Neuron (in vitro differentiated cells): Measurements from ENCODE around the gene BZW2.

Source experiments
- H2AFZ ChIP-seq: one replicate; pipeline ENCODE4 v1.6.1; 2013; ENCODE audit warnings: low read depth, mild to moderate bottlenecking, inconsistent platforms, low read length, moderate library complexity
- H3K27me3 ChIP-seq: one replicate; pipeline ENCODE4 v1.6.1; 2013; ENCODE audit warnings: low read length; ENCODE audit not compliant: insufficient read depth
- H3K36me3 ChIP-seq: one replicate; pipeline ENCODE4 v1.6.1; 2013; ENCODE audit warnings: low read length; ENCODE audit not compliant: insufficient read depth
- H3K4me1 ChIP-seq: one replicate; pipeline ENCODE4 v1.6.1; 2013; ENCODE audit warnings: low read length; ENCODE audit not compliant: insufficient read depth
- H3K4me3 ChIP-seq: 2 replicates; pipeline ENCODE4 v1.5.1; 2013; ENCODE audit warnings: mild to moderate bottlenecking, low read length, moderate library complexity
- H3K9me3 ChIP-seq: one replicate; pipeline ENCODE4 v1.6.1; 2013; ENCODE audit warnings: low read length

BZW2 gene

GRCh38 chr7:16740996-16741395, 95.0 kb downstream of the BZW2 start:
- Histone ChIP-seq H3K4me1 (peaks cover 15% of the 10 kb centered on the region), H3K27me3 (no peaks in the 10 kb centered on the region), H2AFZ (no peak overlapping the region), H3K4me3 (no peak overlapping the region), H3K9me3 (no peaks in the 10 kb centered on the region), H3K36me3 (no peaks in the 10 kb centered on the region)

DNA sequence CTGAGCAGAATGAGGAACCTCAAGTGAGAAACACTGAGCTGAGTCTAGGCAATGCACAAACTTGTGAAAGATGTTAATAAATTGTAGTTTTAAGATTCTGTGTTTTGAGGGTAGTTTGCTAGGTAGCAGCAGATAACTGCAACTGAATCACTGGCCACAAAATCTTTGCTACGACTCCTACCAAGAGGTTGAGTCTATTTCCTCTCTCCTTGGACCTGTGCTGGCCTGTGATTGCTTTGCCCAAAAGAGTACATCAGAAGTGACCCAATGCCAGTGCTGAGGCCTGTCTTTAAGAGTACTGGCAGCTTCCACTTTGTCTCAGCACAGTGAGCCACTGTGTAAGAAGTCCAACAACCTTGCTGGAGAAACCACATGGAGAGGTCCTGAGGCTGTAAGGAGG, 95.7 kb downstream of the BZW2 start:
- Histone ChIP-seq H3K27me3 (no peaks in the 10 kb centered on the region), H3K4me3 (no peak overlapping the region), H3K36me3 (no peaks in the 10 kb centered on the region), H3K4me1 (peaks cover 15% of the 10 kb centered on the region), H2AFZ (no peak overlapping the region), H3K9me3 (no peaks in the 10 kb centered on the region)

DNA sequence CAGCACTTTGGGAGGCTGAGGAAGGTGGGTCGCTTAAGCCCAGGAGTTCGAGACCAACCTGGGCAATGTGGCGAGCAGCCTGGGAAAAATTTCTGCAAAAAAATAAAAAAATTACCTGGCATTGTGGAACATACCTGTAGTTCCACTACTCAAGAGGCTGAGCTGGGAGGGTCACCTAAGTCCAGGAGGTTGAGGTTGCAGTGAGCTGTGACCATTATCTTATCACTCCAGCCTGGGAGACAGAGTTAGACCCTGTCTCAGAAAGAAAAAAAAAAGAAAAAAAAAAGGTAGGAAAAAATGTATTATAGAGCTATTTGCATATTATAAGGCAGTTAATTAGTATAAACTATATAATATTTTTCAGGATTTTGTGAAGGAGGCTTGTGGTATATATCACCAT, 96.6 kb downstream of the BZW2 start:
- Histone ChIP-seq H3K27me3 (no peaks in the 10 kb centered on the region), H3K36me3 (no peaks in the 10 kb centered on the region), H2AFZ (no peak overlapping the region), H3K4me1 (peaks cover 21% of the 10 kb centered on the region), H3K9me3 (no peaks in the 10 kb centered on the region), H3K4me3 (no peak overlapping the region)

- Histone ChIP-seq H3K36me3 (no peaks in the 10 kb centered on the region), H3K4me3 (no peak overlapping the region), H3K9me3 (no peaks in the 10 kb centered on the region), H2AFZ (no peak overlapping the region), H3K27me3 (no peaks in the 10 kb centered on the region), H3K4me1 (peaks cover 21% of the 10 kb centered on the region)
Observed at GRCh38 chr7:16743236-16743635, 97.3 kb downstream of the BZW2 start.

DNA sequence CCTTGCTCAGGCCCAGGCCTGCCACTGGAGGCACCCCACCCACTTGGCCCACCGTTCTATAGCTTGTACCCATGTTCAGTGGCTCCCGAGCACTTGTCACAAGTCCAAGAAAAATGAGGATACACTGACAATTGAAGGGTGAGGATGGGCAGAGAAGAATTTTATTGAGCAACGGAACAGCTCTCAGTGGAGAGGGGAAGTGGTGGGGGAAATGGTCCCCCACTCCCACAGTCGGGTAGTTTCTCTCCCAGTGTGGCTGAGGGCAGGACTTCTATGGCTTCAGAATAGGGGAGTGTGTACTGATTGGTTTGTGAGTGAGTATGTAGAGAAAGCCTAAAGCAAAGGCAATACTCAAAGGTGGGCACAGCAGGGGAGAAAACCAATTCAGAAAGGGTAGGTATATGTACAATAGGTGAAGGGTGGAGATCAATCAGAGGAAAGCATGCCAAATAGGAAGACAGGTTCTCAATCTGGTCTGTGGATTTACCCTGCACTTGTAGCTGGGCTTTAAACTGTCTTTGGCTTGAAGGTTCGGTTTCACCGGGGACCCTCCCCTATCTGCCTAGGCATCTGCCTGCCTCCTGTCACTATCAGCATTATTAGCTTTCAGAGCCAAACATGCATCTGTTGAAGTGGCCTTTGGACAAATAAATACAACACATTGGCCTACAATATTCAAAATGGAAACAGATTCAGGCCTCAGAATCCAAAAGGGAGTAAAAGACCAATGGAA, 98.7 kb downstream of the BZW2 start:
- H2AFZ ChIP-seq = peak overlapping the region; percentile 7
- no peaks in the 10 kb centered on the region for H3K27me3 ChIP-seq
- H3K9me3 ChIP-seq = no peaks in the 10 kb centered on the region
- H3K36me3 ChIP-seq = no peaks in the 10 kb centered on the region
- peaks cover 25% of the 10 kb centered on the region for H3K4me1 ChIP-seq
- no peak overlapping the region for H3K4me3 ChIP-seq

DNA sequence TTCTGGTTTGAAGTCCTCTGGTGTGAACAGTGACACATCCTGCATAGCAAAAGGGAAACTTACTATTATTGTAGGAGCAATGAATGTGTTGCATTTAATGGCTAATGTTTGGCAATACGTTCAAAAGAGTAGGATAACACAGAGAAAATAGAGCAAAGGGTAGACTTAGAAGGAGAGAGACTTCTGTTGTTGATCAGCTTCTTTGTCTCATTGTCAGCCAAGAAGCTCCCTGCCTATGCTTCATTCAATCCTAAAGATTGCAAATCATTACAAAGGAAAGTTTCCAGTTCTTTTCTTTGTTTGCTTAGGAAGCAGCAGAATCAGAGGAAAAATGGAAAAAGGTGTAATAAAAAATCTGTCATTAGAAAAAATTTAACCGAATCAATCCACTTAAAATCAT, 99.7 kb downstream of the BZW2 start:
- Histone ChIP-seq H3K9me3 (no peaks in the 10 kb centered on the region), H3K4me1 (peaks cover 25% of the 10 kb centered on the region)

GRCh38 chr7:16747102-16747501, 101.1 kb downstream of the BZW2 start:
- H2AFZ ChIP-seq = no peak overlapping the region
- H3K4me1 ChIP-seq = peaks cover 25% of the 10 kb centered on the region
- no peaks in the 10 kb centered on the region for H3K27me3 ChIP-seq
- no peaks in the 10 kb centered on the region for H3K9me3 ChIP-seq
- H3K4me3 ChIP-seq = no peak overlapping the region
- no peaks in the 10 kb centered on the region for H3K36me3 ChIP-seq

More for the DNA sequence above, 99.7 kb downstream of the BZW2 start:
- Histone ChIP-seq H3K4me3 (no peak overlapping the region), H3K27me3 (no peaks in the 10 kb centered on the region), H3K36me3 (no peaks in the 10 kb centered on the region), H2AFZ (peak overlapping the region; percentile 7)

DNA sequence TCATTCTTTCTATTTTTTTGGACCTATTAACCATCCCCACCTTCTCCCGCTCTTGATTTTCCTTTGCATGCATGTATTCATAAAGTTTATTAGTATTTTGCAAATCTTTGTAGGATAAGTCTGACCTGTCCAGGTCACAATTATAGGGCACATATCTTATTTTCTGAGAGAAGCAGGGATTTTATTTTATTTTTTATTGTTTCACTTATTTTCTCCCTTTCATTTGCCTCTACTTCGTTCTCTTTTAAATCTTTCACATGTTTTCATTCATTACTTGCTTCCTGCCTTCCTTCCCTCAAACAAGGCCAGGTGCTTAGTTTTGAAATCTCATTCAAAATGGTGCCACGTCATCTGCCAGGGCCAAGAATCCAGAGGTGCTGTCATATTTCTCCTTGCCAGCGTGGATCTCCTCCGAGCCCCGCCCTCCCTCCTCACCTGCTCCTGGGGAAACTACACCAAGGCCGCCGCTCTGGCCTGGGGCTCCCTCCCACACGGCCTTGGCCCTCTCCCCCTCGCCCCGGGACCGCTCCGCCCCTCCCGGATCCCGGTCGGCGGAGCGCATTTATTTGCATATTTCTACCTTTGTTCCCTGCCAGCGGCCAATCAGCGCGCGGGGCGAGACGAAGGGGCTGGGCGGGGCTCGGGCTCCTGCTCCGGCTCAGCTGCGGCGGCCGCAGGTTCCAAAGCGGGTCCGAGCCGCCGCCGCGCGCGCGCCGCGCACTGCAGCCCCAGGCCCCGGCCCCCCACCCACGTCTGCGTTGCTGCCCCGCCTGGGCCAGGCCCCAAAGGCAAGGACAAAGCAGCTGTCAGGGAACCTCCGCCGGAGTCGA, 107.3 kb downstream of the BZW2 start, which contains the start of gene TSPAN13:
TSS of gene TSPAN13 (plus strand) at position 654 of the 830 bp plus-strand sequence. CDS start 213 bp downstream, outside the sequence.
- H3K27me3 ChIP-seq = no peaks in the 10 kb centered on the region
- H3K4me1 ChIP-seq = peaks cover 17% of the 10 kb centered on the region
- no peaks in the 10 kb centered on the region for H3K9me3 ChIP-seq
- peak within 1 kb of the TSS; percentile 80 for H3K4me3 ChIP-seq
- peak within 1 kb of the TSS; percentile 65 for H2AFZ ChIP-seq
- H3K36me3 ChIP-seq = no peaks in the 10 kb centered on the region

GRCh38 chr7:16753932-16754855, 108.2 kb downstream of the BZW2 start:
- Histone ChIP-seq H3K36me3 (no peaks in the 10 kb centered on the region), H3K9me3 (peaks cover 2% of the 10 kb centered on the region), H3K4me3 (peak overlapping the region; percentile 80)

GRCh38 chr7:16754856-16755317, 108.9 kb downstream of the BZW2 start:
- peaks cover 3% of the 10 kb centered on the region for H3K9me3 ChIP-seq

More at GRCh38 chr7:16753932-16754855, 108.2 kb downstream of the BZW2 start:
- Histone ChIP-seq H3K27me3 (no peaks in the 10 kb centered on the region), H2AFZ (peak overlapping the region; percentile 65), H3K4me1 (peaks cover 13% of the 10 kb centered on the region)

DNA sequence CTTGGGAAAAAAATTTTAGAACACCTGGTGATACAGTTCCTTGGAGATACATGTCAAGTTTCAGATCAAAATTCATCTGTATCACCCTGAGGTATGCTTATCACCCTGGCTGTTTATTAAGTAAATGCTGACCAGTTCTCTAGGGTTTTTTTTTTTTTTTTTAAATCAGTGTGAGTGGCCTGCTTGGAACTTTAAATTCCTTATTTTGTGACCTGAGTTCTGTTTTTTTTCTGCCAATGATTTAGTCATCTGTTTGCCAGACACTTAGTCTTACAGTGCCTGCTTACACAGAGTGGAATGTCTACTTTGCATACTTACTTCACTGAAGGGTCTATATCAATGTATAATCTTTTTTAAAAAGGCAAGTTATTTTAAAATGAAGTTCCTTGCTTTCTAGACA, 109.4 kb downstream of the BZW2 start:
- peaks cover 3% of the 10 kb centered on the region for H3K9me3 ChIP-seq
- no peaks in the 10 kb centered on the region for H3K27me3 ChIP-seq
- H3K36me3 ChIP-seq = no peaks in the 10 kb centered on the region
- H2AFZ ChIP-seq = no peak overlapping the region
- peaks cover 13% of the 10 kb centered on the region for H3K4me1 ChIP-seq
- peak overlapping the region; percentile 80 for H3K4me3 ChIP-seq

More at GRCh38 chr7:16754856-16755317, 108.9 kb downstream of the BZW2 start:
- Histone ChIP-seq H3K27me3 (no peaks in the 10 kb centered on the region), H3K36me3 (no peaks in the 10 kb centered on the region), H2AFZ (peak overlapping the region; percentile 65), H3K4me3 (peak overlapping the region; percentile 80), H3K4me1 (peaks cover 13% of the 10 kb centered on the region)
